Right lobe of liver (tissue), 6 donors: Measurements from ENCODE around the gene CILP2. TPM values are rescaled to one million over a fixed set of nuclear protein-coding genes. Genes with fewer than 3 reads are reported as not detected.

Experiments used
- ATAC-seq, 4 donors: fragments of 200-7000 bp; cut with Tn5 transposase; one replicate each; pipeline ENCODE4 v1.9.1; 2020; ENCODE audit warnings: mild to moderate bottlenecking in 4 of 4, moderate library complexity in 4 of 4
- DNase-seq, 3 donors: peaks; one replicate each; pipeline ENCODE4 v3.0.0-alpha.2; 2020
- H3K27ac ChIP-seq, 3 donors: fragments of 200-600 bp; one replicate each; pipeline ENCODE4 v1.8.0; 2022
- H3K27me3 ChIP-seq, 2 donors: fragments of 200-600 bp; one replicate each; pipeline ENCODE4 v1.8.0; 2022
- H3K36me3 ChIP-seq, 4 donors: fragments of 200-600 bp; sonication (generic) in 1 of 4; one replicate each; pipeline versions ENCODE4 v1.5.1 to v1.8.0; 2017 to 2022; ENCODE audit warnings: control low read depth in 1 of 4
- H3K4me1 ChIP-seq, 4 donors: fragments of 200-600 bp; sonication (generic) in 1 of 4; one replicate each; pipeline versions ENCODE4 v1.5.1 to v1.8.0; 2017 to 2022; ENCODE audit warnings: control low read depth in 1 of 4
- H3K4me3 ChIP-seq, 3 donors: fragments of 200-600 bp; one replicate each; pipeline ENCODE4 v1.8.0; 2022
- H3K9me3 ChIP-seq, 4 donors: fragments of 200-600 bp; sonication (generic) in 1 of 4; one replicate each; pipeline versions ENCODE4 v1.5.1 to v1.8.0; 2017 to 2022; ENCODE audit warnings: control low read depth in 1 of 4
- CTCF ChIP-seq, 4 donors: fragments of 200-600 bp in 3 of 4; fragments of 450-650 bp in 1 of 4; IDR thresholded peaks; one replicate each; pipeline versions ENCODE4 v1.5.1 to v1.8.0; 2016 to 2022; ENCODE audit warnings: antibody characterized with exemption in 4 of 4, mild to moderate bottlenecking in 2 of 4
- POLR2A ChIP-seq: fragments of 450-650 bp; IDR thresholded peaks from one replicate; pipeline ENCODE4 v1.6.1; 2017; ENCODE audit warnings: antibody characterized with exemption, mild to moderate bottlenecking
- WGBS: methylation state at CpG from one replicate; pipeline ENCODE4 v1.1.6; 2018; ENCODE audit warnings: low coverage, low lambda C conversion rate; ENCODE audit not compliant: insufficient coverage; ENCODE audit errors: missing lambda C conversion rate; 5-methylcytosine and 5-hydroxymethylcytosine counted together
- intact Hi-C, 2 donors: fragments of 100-400 bp; cut with DNase I; formaldehyde crosslinking; loops; one replicate each; pipeline versions ENCODE4 v1.11.2 to v1.14.1; 2022
- total RNA-seq, 6 experiments: library from RNA; depleted of rRNA in 2 of 6; stranded (reverse); fragments of >200 nt in 2 of 6; fragmentation: NEBNext Ultra II Directional in 3 of 6; extraction: Animal tissue kit (Norgen Biotek cat#: 25700) in 3 of 6; gene quantifications; one replicate each; pipeline versions ENCODE4 v1.1.0 to v1.2.4, GENCODE V29; 2016 to 2023
- donor health status: DM: no; HTN: yes; CAD: no.
- donor health status: DM: no; HTN: no; CAD: no.
- donor health status: DM: no; HTN: no; CAD: no.
- donor health status: DM: no; HTN: yes; CAD: no.
- donor health status: DM: no; HTN: yes; CAD: no.

Gene CILP2
- total RNA-seq, 6 experiments from 2014 or later, result 0.05 to 0.33 (median 0.19) TPM; not detected in 2

GRCh38 chr19:19561946-19562664, 24.0 kb downstream of the CILP2 start:
- TF ChIP-seq POLR2A, result no peak
- TF ChIP-seq CTCF (IDR thresholded peaks at IDR 0.05), result no peak
- intact Hi-C loops, result no loop called here
- Histone ChIP-seq H3K9me3 (no peaks in the 10 kb centered on the region), H3K4me3 (no peak overlapping the region), H3K36me3 (no peaks in the 10 kb centered on the region), H3K4me1 (no peaks in the 10 kb centered on the region), H3K27me3 (no peaks in the 10 kb centered on the region), H3K27ac (no peak overlapping the region)
- ATAC-seq, result no peak
- no peak for DNase-seq
- 58% methylated on average over 5 of the region's 26 CpGs for WGBS

- Histone ChIP-seq H3K9me3 (no peaks in the 10 kb centered on the region), H3K36me3 (no peaks in the 10 kb centered on the region), H3K27me3 (no peaks in the 10 kb centered on the region), H3K4me1 (no peaks in the 10 kb centered on the region), H3K27ac (no peak overlapping the region), H3K4me3 (no peak overlapping the region)
- peak in 2 of 4 donors; percentile 21 to 22 for ATAC-seq
- intact Hi-C loops, result no loop called here
- TF ChIP-seq POLR2A, result no peak
- no peak for TF ChIP-seq CTCF (IDR thresholded peaks at IDR 0.05)
- no CpG with 5 or more reads among the region's 17 CpGs for WGBS
- no peak for DNase-seq
Measured at GRCh38 chr19:19562665-19563347, 24.7 kb downstream of the CILP2 start.

GRCh38 chr19:19563348-19563848, 25.3 kb downstream of the CILP2 start:
- DNase-seq (no peak), ATAC-seq (peak in 1 of 4 donors; percentile 15)
- Histone ChIP-seq H3K27me3 (no peaks in the 10 kb centered on the region), H3K27ac (no peak overlapping the region), H3K9me3 (no peaks in the 10 kb centered on the region), H3K36me3 (no peaks in the 10 kb centered on the region), H3K4me1 (no peaks in the 10 kb centered on the region), H3K4me3 (no peak overlapping the region)
- TF ChIP-seq POLR2A (no peak), CTCF (IDR thresholded peaks at IDR 0.05) (no peak)
- 30% methylated on average over 2 of the region's 17 CpGs for WGBS
- intact Hi-C loops, result no loop called here

GRCh38 chr19:19566306-19566705, 28.2 kb downstream of the CILP2 start:
- intact Hi-C loops, result no loop called here
- H3K9me3 ChIP-seq, result no peaks in the 10 kb centered on the region
- DNase-seq (no peak), ATAC-seq (no peak)
- no peaks in the 10 kb centered on the region for H3K4me1 ChIP-seq
- TF ChIP-seq POLR2A (no peak), CTCF (IDR thresholded peaks at IDR 0.05) (no peak)
- H3K4me3 ChIP-seq, result no peak overlapping the region
- H3K27me3 ChIP-seq, result no peaks in the 10 kb centered on the region
- H3K27ac ChIP-seq, result no peak overlapping the region
- WGBS, result 49% methylated on average over 5 of the region's 7 CpGs
- no peaks in the 10 kb centered on the region for H3K36me3 ChIP-seq
